ENCODE results near the gene CLRN3.
A peak's percentile ranks its signal among the peaks of the same experiment; 100 is the strongest.

The CLRN3 gene

GRCh38 chr10:127919418-127920271 is 26.9 kb upstream of the CLRN3 start:
- DNase-seq, result no peak

DNA sequence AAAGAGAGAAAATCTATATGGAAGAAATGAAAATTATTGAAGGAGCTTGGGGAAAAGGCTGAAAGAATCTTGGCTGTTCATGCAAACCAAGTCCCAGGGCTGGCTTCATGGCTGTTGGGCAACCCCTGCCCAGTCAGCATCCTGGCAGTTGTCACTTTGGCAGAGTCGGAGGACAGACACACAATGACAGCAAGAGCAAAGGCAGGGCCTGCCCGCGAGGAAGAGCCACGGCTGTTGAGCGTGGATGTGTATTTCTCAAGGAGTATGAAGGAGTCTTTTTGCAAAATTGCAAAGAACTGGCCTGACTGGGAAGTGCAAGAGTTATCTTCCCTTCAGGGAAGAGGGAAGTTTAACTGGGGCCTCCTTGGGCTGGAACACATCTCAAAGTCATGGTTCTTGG is 25.8 kb upstream of the CLRN3 start:
- DNase-seq, result no peak

- DNase-seq, result no peak
Measured at GRCh38 chr10:127916826-127917225, 24.1 kb upstream of the CLRN3 start.

DNA sequence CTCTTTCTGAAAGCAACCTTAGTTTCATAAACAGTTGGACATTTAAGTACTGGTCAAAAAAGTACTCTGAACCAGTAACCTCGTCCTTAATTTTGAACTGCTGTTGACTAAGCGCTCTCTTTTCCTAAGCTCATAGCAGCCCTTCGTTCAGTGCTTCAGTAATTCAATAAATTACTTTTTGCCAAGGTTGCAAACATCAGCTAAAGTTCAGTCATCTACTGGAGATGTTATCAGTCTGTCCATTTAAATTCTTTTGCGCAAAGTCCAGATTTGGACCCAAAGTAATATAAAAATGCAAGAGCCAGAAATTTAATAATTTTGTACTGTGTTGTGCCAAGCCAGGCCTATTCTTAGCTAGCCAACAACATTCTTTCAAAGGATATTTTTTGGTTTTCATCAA is 22.6 kb upstream of the CLRN3 start:
- no peak for DNase-seq

DNA sequence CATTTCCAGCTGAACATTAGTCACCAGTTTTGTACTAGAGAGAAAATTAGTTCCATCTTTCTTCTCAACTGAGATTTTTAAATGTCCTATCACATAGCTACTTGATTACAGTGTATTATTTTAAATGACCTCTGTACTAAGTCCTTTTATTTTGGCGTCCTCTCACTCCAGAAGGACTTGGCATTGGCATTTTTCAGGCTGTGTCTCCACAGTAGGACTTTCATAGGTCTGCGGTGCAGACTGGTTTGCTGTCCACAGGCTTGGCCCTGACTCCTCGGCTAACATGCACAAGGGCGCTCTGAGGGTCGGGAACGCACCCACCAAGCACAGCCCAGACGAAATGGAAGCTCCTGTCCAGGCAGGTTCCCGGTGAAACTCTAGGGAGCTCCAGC is 20.6 kb upstream of the CLRN3 start:
- no peak for DNase-seq

GRCh38 chr10:127912607-127913367 is 20.0 kb upstream of the CLRN3 start:
- DNase-seq, result no peak

GRCh38 chr10:127911867-127912257 is 19.1 kb upstream of the CLRN3 start:
- no peak for DNase-seq

DNA sequence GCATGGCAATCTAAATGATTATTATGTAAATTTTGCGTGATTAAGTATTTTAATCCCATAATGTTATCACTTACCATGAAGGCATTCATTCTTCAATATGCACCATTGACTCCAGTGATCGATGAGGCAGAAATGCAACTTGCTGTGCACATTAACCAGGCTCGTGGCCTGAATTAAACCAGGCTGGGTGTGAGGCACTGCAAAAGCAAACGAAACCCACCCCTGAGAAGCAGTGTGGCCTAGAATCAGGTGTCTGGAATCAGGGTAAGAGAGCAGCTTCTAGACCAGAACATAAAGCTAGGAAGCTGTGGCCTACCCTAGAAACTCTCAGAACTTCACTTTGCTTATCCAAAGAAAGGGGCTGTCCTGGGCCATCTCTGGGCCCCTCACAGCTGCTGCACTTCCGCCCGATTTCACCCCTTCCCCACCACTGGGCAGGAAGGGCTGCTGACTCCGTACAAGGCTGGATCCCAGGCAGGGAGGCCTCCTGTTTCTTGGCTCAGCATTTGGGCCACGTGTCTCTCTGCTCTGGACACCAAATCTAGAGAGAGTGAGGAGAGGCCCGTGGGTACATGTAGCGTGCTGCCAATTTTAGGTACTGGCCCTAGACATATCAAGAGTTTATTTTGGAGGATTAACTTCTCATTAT is 18.6 kb upstream of the CLRN3 start:
- no peak for DNase-seq

GRCh38 chr10:127910464-127910770 is 17.7 kb upstream of the CLRN3 start:
- DNase-seq, result no peak

GRCh38 chr10:127909716-127910463 is 17.1 kb upstream of the CLRN3 start:
- DNase-seq, result no peak

DNA sequence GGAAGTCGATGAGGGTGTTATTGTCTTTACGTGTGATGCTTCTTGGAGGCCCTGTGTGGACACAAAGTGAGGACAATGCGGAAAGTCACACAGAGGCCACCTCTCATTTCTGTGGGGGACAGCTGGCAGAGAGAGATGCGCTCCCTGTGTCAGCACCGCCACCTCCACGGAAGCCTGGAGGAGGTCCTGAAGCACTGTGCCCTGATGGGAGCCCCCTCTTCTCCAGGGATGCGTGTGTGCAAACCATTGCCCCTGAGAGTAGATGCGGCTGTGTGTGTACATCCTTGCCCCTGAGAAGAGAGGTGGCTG is 16.2 kb upstream of the CLRN3 start:
- DNase-seq, result no peak

GRCh38 chr10:127908106-127908958 is 15.6 kb upstream of the CLRN3 start:
- DNase-seq, result no peak

DNA sequence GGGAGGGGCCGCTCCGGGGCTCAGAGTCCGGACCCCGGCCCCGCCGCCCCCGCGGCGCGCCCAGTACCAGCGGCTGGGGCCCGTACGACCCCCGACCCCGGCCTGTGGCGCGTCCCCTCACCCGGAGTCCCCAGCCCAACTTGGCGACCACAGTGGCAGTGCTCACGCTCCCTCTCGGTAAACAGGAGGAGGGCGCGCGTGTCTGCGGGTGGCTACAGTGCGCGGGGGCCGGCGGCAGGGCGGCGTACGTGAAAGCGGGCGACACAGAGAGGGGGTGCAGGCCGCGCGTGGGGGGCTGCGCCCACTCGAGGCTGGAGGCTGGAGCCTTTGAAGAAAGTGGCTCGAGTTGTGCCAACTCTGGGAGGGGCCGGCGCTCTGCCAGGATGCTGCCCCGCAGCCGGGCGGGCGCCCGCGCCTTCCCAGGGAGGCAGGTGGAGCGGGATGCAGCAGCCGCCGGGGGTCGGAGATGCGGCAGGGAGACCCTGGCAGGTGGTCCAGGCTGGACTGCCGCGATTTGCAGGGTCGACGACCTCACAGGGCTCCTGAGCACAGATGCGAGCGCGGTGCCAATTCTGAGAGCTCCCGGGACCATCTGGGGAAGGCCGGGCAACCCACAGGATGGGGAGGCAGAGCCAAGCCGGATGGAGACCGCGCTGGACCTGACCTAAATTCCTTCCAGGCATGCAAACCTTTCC is 14.8 kb upstream of the CLRN3 start:
- DNase-seq, result no peak

GRCh38 chr10:127906548-127907377 is 14.0 kb upstream of the CLRN3 start, which contains the start of gene PTPRE:
Gene PTPRE (plus strand): TSS chr10:127907103. CDS start chr10:128040882, 133,779 bp downstream.
- peak; percentile 38 for DNase-seq

- DNase-seq, result no peak
Measured at GRCh38 chr10:127905848-127906261, 13.1 kb upstream of the CLRN3 start.

DNA sequence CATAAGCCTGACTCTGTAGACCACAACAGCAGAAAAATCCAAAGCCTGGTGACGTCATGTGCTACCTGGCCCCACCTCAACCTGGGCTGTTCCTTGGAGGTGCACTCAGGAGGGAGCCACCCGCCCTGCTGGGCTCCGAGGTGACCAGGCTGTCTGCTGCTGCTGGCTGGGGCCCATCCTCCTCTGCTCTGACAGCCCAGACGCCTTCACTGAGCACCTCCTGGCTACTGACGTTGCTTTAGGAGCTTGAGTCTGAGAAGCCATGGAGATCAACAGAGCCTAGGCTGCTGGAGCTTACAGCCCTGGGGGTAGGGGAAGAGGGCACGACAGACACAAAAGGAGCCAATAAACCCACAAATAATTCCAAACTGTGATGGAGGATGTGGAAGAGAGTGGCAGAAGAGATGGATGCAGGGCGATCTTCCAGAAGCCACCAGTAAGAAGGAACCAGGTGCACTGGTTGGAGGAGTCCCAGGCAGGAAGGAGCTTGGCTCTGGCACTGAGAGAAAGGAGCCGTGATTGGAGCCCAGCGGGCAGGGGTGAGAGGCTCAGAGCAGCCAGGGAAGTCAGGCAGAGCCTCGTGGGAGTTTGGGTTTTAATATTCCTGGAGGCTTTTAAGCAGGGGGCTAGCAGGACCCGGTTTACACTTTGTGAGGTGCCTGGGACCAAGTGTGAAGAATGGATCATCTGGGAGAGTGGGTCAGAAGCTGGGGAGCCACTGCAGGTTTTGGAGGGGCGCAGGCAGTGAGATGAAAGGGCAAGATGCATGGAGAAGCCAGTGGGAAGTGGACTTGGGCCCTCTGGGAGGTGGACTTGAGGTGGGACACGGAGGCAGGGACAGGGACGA is 12.5 kb upstream of the CLRN3 start:
- DNase-seq, result no peak

GRCh38 chr10:127904311-127905000 is 11.7 kb upstream of the CLRN3 start:
- no peak for DNase-seq

DNA sequence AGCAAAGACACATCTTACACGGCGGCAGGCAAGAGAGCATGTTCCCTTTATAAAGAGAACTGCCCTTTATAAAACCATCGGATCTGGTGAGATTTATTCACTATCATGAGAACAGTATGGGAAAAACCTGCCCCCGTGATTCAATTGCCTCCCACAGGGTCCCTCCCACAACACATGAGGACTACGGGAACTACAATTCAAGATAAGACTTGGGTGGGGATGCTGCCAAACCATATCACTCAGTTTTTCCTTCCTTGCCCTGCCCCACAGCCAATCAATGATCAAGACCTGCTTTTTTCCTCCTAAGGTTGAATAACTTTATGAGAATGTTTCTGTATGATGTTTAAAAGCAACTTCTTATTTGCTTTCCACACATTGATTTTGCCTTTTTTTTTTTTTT is 11.0 kb upstream of the CLRN3 start:
- no peak for DNase-seq
